HG02943 (cell line): ENCODE measurements around the gene MAGEL2.
"Not testable (repeated sequence)": the region's sequence is repeated elsewhere in the genome, so short reads cannot be mapped to it uniquely, and the experiment has no call there.

Experiments used
- ATAC-seq: cut with Tn5 transposase; IDR thresholded peaks from one replicate; pipeline ENCODE4 v1.9.1; 2021; ENCODE audit warnings: mild to moderate bottlenecking, low read depth, moderate library complexity; ENCODE audit not compliant: unreplicated experiment

Gene MAGEL2

DNA sequence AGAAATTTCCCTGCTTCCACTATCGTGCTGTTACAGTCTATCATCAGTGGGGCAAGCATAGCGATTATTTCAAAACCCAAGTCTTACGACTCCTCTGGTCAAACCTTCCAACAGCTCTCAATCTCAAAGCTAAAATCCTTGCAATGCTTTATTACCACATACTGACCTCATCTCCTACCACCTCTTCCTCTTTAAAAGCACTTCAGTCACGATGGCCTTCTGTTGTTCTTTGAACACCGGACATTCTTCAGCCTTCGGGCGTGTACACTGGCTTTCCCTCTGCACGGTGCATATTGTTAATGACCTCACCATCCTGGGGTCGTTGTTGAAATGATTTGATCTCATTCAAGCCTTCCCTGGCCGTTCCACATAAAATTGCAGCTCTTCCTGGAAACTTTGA lies 31.1 kb downstream of the MAGEL2 start:
- no peak for ATAC-seq

DNA sequence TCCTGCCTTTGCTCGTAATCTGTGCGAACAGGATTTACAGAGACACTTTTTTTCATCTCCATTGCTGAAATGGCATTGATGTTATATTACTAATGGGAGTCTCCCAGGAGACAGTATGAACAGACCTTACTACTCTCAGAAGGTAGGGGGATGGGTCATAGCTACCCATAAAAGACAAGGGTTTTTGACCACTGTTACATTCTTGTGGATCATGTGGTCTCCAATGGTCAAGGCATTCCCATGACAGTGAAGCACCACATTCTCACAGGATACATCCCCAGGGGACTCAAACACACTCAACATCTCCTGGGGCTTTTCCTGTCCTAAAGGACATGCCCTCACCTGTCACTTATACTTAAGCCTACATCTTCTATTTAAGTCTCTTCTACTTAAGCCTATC lies 41.4 kb downstream of the MAGEL2 start:
- no peak for ATAC-seq

DNA sequence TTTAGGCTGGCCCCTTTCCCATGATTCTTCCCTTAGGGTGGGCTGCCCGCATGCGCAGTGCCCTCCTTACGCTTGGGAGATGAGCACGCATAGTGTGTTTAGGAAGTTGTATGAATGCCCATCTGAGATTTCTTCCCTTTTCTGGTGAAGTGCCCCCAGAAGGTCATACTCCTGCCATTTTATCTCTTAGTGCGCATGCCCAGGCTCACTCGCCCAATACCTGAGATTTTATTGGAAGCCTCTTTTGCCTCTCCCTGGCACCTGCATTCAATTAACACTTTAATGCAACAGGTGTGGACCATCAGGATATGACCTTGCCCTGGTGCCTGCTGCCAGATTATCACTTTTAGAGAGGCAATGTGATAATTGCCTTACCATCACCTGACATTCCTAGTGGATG lies 45.5 kb downstream of the MAGEL2 start:
- ATAC-seq = no peak

DNA sequence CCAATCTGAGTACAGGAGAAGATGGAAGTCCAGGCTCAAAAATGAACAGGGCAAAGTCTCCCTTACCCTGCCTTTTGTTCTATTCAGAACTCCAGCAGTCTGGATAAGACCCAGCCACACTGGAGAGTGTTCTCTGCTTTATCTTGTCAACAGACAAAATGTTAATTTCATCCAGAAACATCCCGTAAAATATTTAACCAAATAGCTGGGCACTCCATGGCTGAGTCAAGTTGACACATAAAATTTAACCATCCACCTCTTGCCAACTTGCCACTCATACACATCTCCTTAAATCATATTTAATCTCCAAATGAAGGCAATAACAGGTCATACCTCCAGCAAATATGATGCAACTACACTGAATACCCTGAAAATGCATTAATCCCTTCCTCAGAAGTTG lies 48.6 kb downstream of the MAGEL2 start:
- no peak for ATAC-seq

DNA sequence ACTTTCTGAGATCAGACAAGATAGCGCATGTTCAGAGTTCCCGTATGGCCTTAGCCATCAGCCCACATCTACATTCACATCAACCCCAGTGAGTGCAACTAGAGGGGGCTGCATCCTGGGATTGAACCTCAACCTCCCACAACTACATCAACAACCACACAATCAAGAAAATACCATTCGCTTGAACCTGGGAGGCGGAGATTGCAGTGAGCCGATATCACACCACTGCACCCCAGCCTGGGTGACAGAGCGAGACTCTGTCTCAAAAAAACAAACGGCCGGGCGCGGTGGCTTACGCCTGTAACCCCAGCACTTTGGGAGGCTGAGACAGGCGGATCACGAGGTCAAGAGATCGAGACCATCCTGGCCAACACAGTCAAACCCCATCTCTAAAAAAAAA lies 50.4 kb downstream of the MAGEL2 start:
- ATAC-seq = not testable (repeated sequence)

DNA sequence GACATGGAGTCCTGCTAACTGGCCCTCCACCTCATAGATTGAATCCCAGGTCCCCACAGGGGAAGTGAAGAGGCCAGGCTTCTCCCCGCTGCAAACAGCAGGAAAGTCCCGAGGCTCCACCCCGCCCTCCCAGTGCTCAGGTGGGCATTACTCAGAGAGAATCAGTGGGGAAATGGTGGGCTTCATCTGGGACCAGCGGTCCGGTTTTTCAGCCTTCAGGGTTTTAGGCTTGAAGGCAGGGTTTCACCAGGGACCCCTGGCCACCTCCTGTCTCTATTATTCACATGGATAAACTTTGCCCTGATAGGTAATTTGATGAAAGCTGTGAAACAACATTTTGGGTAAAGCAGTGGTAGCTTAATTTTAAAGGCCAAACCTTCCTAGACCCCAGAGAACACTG lies 50.9 kb downstream of the MAGEL2 start:
- no peak for ATAC-seq

DNA sequence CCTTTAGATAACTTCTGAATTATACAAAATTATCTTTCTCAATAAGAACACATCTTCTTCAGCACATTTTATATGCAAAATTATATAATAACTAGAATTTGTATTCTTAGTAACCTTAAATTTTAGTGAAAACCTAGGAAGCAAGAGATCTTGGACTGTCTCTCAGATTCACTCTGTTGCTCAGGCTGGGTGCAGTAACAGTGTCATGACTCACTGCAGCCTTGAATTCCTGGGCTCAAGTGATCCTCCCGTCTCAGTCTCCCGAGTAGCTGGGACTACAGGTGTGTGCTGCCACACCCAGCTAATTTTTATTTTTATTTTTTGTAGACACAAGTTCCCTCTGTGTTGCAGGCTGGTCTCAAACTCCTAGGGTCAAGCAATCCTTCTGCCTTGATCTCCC lies 52.3 kb downstream of the MAGEL2 start:
- ATAC-seq = no peak

DNA sequence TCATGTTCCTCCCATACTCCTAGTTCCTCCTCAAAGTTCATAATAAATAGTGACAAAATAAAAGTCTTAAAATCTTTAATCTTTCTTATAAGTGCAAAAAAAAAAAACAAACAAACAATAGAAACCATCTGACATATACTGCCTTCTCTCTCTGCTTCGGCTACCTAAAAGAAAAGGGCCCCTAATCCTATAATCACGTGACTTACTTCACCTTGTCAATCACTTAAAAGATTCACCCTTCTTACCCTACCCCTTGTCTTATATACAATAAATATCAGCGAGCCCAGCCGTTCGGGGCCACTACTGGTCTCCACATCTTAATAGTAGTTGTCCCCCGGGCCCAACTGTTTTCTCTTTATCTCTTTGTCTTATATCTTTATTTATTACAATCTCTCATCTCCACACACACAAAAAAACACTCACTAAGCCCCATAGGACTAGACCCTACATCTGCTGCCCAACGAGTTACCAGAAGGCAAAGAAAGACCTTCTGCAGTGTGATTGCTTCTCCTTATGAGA lies 53.4 kb downstream of the MAGEL2 start:
- ATAC-seq = no peak
